Medulla oblongata (tissue), 1 donor: ENCODE measurements around the gene ASZ1.

Experiments
- DNase-seq: peaks from one replicate; pipeline ENCODE4 v3.0.0-alpha.2; 2015; ENCODE audit errors: extremely low spot score

Gene ASZ1

GRCh38 chr7:117402109-117402508 lies 25.2 kb downstream of the ASZ1 start:
- no peak for DNase-seq

GRCh38 chr7:117401293-117402002 lies 25.8 kb downstream of the ASZ1 start:
- DNase-seq, result no peak

- DNase-seq, result no peak
Measured at GRCh38 chr7:117399820-117400422, 27.4 kb downstream of the ASZ1 start.

GRCh38 chr7:117395743-117396142 lies 31.6 kb downstream of the ASZ1 start:
- no peak for DNase-seq

GRCh38 chr7:117393781-117394180 lies 33.5 kb downstream of the ASZ1 start:
- no peak for DNase-seq

GRCh38 chr7:117389871-117390270 lies 37.4 kb downstream of the ASZ1 start:
- no peak for DNase-seq

GRCh38 chr7:117386110-117386706 lies 41.1 kb downstream of the ASZ1 start:
- no peak for DNase-seq

GRCh38 chr7:117385363-117386109 lies 41.8 kb downstream of the ASZ1 start:
- DNase-seq, result peak; percentile 50

GRCh38 chr7:117384688-117385362 lies 42.5 kb downstream of the ASZ1 start:
- no peak for DNase-seq

GRCh38 chr7:117383483-117384189 lies 43.7 kb downstream of the ASZ1 start:
- no peak for DNase-seq

GRCh38 chr7:117383046-117383445 lies 44.2 kb downstream of the ASZ1 start:
- no peak for DNase-seq

GRCh38 chr7:117381362-117381761 lies 45.9 kb downstream of the ASZ1 start:
- DNase-seq, result no peak

GRCh38 chr7:117375380-117375779 lies 51.9 kb downstream of the ASZ1 start:
- no peak for DNase-seq

- DNase-seq, result no peak
Measured at GRCh38 chr7:117372073-117372472, 55.2 kb downstream of the ASZ1 start.

GRCh38 chr7:117364339-117365080 lies 62.8 kb downstream of the ASZ1 start:
- no peak for DNase-seq

GRCh38 chr7:117362294-117362888 lies 64.9 kb downstream of the ASZ1 start:
- no peak for DNase-seq

- DNase-seq, result peak; percentile 83
Measured at GRCh38 chr7:117350027-117350426, 77.3 kb downstream of the ASZ1 start.

GRCh38 chr7:117349570-117349969 lies 77.7 kb downstream of the ASZ1 start:
- DNase-seq, result peak; percentile 28

GRCh38 chr7:117347962-117348672 lies 79.2 kb downstream of the ASZ1 start:
- no peak for DNase-seq
